Measurements from ENCODE around the gene ATAD3B.
"Not testable (repeated sequence)": the region's sequence is repeated elsewhere in the genome, so short reads cannot be mapped to it uniquely, and the experiment has no call there.

The ATAD3B gene

GRCh38 chr1:1452882-1453281 is 18.7 kb upstream of the ATAD3B start:
- DNase-seq: no peak

GRCh38 chr1:1454286-1455056 is 17.1 kb upstream of the ATAD3B start:
- DNase-seq: not testable (repeated sequence)

GRCh38 chr1:1455366-1455884 is 16.1 kb upstream of the ATAD3B start:
- no peak for DNase-seq

GRCh38 chr1:1455934-1456333 is 15.6 kb upstream of the ATAD3B start:
- DNase-seq: not testable (repeated sequence)

GRCh38 chr1:1456683-1457255 is 14.8 kb upstream of the ATAD3B start:
- DNase-seq: not testable (repeated sequence)

GRCh38 chr1:1459156-1459555 is 12.4 kb upstream of the ATAD3B start:
- DNase-seq: not testable (repeated sequence)

GRCh38 chr1:1459711-1460110 is 11.9 kb upstream of the ATAD3B start:
- not testable (repeated sequence) for DNase-seq

- DNase-seq: no peak
These were observed 10.9 kb upstream of the ATAD3B start for GRCh38 chr1:1460540-1461130.

- no peak for DNase-seq
These were observed 9.7 kb upstream of the ATAD3B start for GRCh38 chr1:1461721-1462317.

- no peak for DNase-seq
These were observed 9.1 kb upstream of the ATAD3B start for GRCh38 chr1:1462318-1462966.

- no peak for DNase-seq
These were observed 8.3 kb upstream of the ATAD3B start for GRCh38 chr1:1463312-1463711.

- not testable (repeated sequence) for DNase-seq
These were observed 3.2 kb upstream of the ATAD3B start for GRCh38 chr1:1468196-1468985.

GRCh38 chr1:1470626-1471388 is 758 bp upstream of the ATAD3B start:
- no peak for DNase-seq

- peak; percentile 64 for DNase-seq
These were observed 700 bp downstream of the ATAD3B start for GRCh38 chr1:1472053-1472876.

GRCh38 chr1:1476011-1476410 is 4.4 kb downstream of the ATAD3B start:
- DNase-seq: not testable (repeated sequence)

GRCh38 chr1:1477206-1477605 is 5.6 kb downstream of the ATAD3B start:
- DNase-seq: no peak

- no peak for DNase-seq
These were observed 8.3 kb downstream of the ATAD3B start for GRCh38 chr1:1479547-1480487.

- DNase-seq: not testable (repeated sequence)
These were observed 8.9 kb downstream of the ATAD3B start for GRCh38 chr1:1480488-1480867.

- DNase-seq: not testable (repeated sequence)
These were observed 10.2 kb downstream of the ATAD3B start for GRCh38 chr1:1481811-1482210.
